ENCODE results near the gene FSHR.

GRCh38 chr2:48944956-48945355 is 209.4 kb downstream of the FSHR start:
- no peak for TF ChIP-seq SP1 (IDR thresholded peaks at IDR 0.05)
- TF ChIP-seq CTCF (IDR thresholded peaks at IDR 0.05; ENCODE audit: low read depth, low read length, missing input control): no peak
- TF ChIP-seq GABPA (IDR thresholded peaks at IDR 0.05 in 1 of 2, conservative IDR thresholded peaks at IDR 0.05 in 1 of 2): no peak
- no peak for TF ChIP-seq YY1 (IDR thresholded peaks at IDR 0.05)
- TF ChIP-seq MAX (IDR thresholded peaks at IDR 0.05): no peak
- no peak for TF ChIP-seq RAD21 (IDR thresholded peaks at IDR 0.05)
- TF ChIP-seq REST (IDR thresholded peaks at IDR 0.05): no peak
- no peak for TF ChIP-seq ATF3 (IDR thresholded peaks at IDR 0.05)
- TF ChIP-seq EGR1 (IDR thresholded peaks at IDR 0.05; ENCODE audit: low read depth in 2 of 2): no peak
- no peak for TF ChIP-seq TAF1 (conservative IDR thresholded peaks at IDR 0.05)
- TF ChIP-seq FOXA2 (IDR thresholded peaks at IDR 0.05): no peak
